HG03097 (cell line): ENCODE measurements around the gene PTBP1.

Experiments
- ATAC-seq: cut with Tn5 transposase; IDR thresholded peaks from one replicate; pipeline ENCODE4 v1.9.1; 2021; ENCODE audit not compliant: unreplicated experiment, low FRiP score

PTBP1 gene

GRCh38 chr19:772063-772462 is 25.2 kb upstream of the PTBP1 start:
- ATAC-seq = no peak

GRCh38 chr19:772730-773436 is 24.4 kb upstream of the PTBP1 start:
- no peak for ATAC-seq

DNA sequence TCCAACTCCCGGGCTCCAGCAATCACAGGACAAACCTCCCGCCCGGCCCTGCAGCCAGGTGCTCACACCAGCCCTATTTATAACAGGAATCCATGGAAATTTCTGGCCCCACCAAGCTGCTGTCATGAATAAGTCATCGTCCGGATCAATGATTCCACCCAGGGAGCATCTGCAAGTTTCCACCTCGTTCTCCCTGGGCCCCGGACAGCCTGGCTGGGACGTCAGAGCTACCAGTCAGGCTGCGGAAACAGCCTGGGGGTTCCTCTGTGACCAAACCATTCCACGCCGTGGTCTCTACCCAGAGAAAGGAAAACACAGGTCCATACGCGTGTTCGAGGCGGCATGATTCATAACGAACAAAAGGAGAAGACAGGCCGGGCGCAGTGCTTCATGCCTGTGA is 20.7 kb upstream of the PTBP1 start:
- ATAC-seq = no peak

GRCh38 chr19:778910-779653 is 18.2 kb upstream of the PTBP1 start:
- no peak for ATAC-seq

GRCh38 chr19:780935-781334 is 16.3 kb upstream of the PTBP1 start:
- ATAC-seq = no peak

DNA sequence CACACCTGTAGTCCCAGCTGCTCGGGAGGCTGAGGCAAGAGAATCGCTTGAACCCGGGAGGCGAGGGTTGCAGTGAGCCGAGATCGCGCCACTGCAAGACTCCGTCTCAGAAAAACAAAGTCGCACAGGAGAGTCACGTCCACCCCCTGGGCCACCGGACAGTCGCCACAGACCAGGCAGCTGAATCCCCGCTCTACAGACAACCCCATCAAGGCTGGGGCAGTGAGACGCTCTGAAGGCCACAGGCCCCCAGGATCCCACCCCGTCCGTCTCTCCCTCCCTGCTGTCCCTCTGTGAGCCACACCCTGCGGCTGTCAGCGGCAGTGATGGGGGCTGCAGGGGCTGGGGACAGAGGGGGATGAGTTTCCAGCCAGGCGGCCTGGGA is 15.5 kb upstream of the PTBP1 start:
- ATAC-seq = no peak

GRCh38 chr19:782185-782877 is 14.9 kb upstream of the PTBP1 start:
- ATAC-seq = no peak

- ATAC-seq = no peak
These were observed 14.2 kb upstream of the PTBP1 start for GRCh38 chr19:782878-783668.

- no peak for ATAC-seq
These were observed 12.7 kb upstream of the PTBP1 start for GRCh38 chr19:784541-784940.

- no peak for ATAC-seq
These were observed 9.7 kb upstream of the PTBP1 start for GRCh38 chr19:787536-787935.

GRCh38 chr19:788686-788982 is 8.6 kb upstream of the PTBP1 start:
- no peak for ATAC-seq

GRCh38 chr19:788983-789700 is 8.1 kb upstream of the PTBP1 start:
- ATAC-seq = no peak

GRCh38 chr19:789701-790060 is 7.6 kb upstream of the PTBP1 start:
- ATAC-seq = no peak

GRCh38 chr19:791007-791566 is 6.2 kb upstream of the PTBP1 start:
- ATAC-seq = no peak

GRCh38 chr19:791567-792305 is 5.5 kb upstream of the PTBP1 start:
- no peak for ATAC-seq

- ATAC-seq = no peak
These were observed 4.9 kb upstream of the PTBP1 start for GRCh38 chr19:792306-792885.

DNA sequence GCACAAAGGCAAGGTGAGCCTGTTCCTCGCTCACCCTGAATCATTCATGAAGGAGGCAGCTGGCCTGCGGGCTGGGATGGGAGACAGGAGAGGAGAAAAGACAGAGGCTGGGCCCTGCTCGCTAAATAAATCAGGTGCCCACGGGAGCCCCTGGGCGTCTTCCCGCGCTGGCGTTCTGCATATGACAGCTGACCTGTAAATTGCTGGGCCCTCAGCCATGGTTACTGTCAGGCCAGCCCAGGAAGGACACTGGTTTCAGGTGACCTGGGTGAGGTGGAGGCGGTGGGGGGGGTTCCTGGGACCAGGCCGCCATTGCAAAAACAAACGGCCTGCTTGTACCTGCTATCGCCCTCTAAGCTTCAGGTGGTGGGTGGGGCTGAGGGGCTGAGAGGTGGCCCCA is 3.4 kb upstream of the PTBP1 start:
- ATAC-seq = no peak

GRCh38 chr19:795073-795611 is 2.1 kb upstream of the PTBP1 start:
- no peak for ATAC-seq
